Measurements from ENCODE around the gene NTRK2. TPM values are rescaled to one million over a fixed set of nuclear protein-coding genes. Genes with fewer than 3 reads are reported as not detected.

Gene NTRK2
- total RNA-seq, 1 experiment from 2014 or later = not detected

GRCh38 chr9:84860249-84861115, 191.0 kb downstream of the NTRK2 start:
- Histone ChIP-seq H3K4me3 (no peak overlapping the region), H3K4me1 (replicated peaks; ENCODE audit: insufficient read depth) (no peaks in the 10 kb centered on the region), H2AFZ (no peak overlapping the region), H3K4me2 (no peak overlapping the region), H3K36me3 (ENCODE audit: low read depth) (no peaks in the 10 kb centered on the region), H3K79me2 (ENCODE audit: low read depth) (no peaks in the 10 kb centered on the region), H3K27me3 (ENCODE audit: insufficient read depth, low read depth) (peaks cover 41% of the 10 kb centered on the region), H3K9me3 (ENCODE audit: insufficient read depth, low read depth) (no peaks in the 10 kb centered on the region), H3K27ac (no peak overlapping the region), H3F3A (ENCODE audit: insufficient read depth, low read depth) (no peaks in the 10 kb centered on the region), H3K9me2 (ENCODE audit: insufficient read depth) (no peaks in the 10 kb centered on the region), H4K20me1 (ENCODE audit: insufficient read depth) (no peaks in the 10 kb centered on the region)
- intact Hi-C loops (cut with micrococcal nuclease; ENCODE audit: unreplicated experiment) = no loop called here
- TF ChIP-seq CTCF (conservative IDR thresholded peaks at IDR 0.05) (no peak), EZH2 (IDR thresholded peaks at IDR 0.05; ENCODE audit: low read depth) (no peak)
- POLR2A ChIA-PET (ENCODE audit: unreplicated experiment) = no interaction called here
- DNase-seq = no peak
- CTCF ChIA-PET = no interaction called here
- no TSS peak for BruUV-seq (replicated peaks)

DNA sequence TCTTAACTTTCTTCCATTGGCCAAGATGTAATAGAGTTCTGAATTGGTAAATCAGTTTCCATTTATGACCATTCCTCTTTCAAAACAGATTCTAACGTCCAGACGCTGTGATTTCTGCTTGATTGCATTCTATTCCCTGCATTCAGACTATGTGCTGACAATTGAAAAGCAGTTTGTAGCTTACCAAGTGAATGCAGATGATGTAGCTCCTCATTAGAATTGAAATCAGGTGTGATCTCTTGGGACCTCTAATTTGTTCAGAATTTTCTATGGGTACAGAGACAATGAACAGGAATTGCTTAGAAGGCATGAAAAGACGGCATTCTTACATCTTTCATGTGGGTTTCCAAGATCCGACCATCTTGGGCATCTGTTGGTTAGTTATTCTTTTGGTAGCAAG, 191.9 kb downstream of the NTRK2 start:
- H3K9me3 ChIP-seq (ENCODE audit: insufficient read depth, low read depth) = no peaks in the 10 kb centered on the region
- no peak overlapping the region for H3K4me3 ChIP-seq
- no peaks in the 10 kb centered on the region for H3F3A ChIP-seq (ENCODE audit: insufficient read depth, low read depth)
- TF ChIP-seq CTCF (conservative IDR thresholded peaks at IDR 0.05) (no peak), EZH2 (IDR thresholded peaks at IDR 0.05; ENCODE audit: low read depth) (no peak)
- no peaks in the 10 kb centered on the region for H4K20me1 ChIP-seq (ENCODE audit: insufficient read depth)
- H2AFZ ChIP-seq = no peak overlapping the region
- ChIA-PET POLR2A (ENCODE audit: unreplicated experiment) (no interaction called here), CTCF (no interaction called here)
- H3K4me1 ChIP-seq (replicated peaks; ENCODE audit: insufficient read depth) = no peaks in the 10 kb centered on the region
- H3K79me2 ChIP-seq (ENCODE audit: low read depth) = no peaks in the 10 kb centered on the region
- H3K27me3 ChIP-seq (ENCODE audit: insufficient read depth, low read depth) = peaks cover 41% of the 10 kb centered on the region
- intact Hi-C loops (cut with micrococcal nuclease; ENCODE audit: unreplicated experiment) = no loop called here
- H3K4me2 ChIP-seq = no peak overlapping the region
- no TSS peak for BruUV-seq (replicated peaks)
- no peaks in the 10 kb centered on the region for H3K36me3 ChIP-seq (ENCODE audit: low read depth)
- no peak overlapping the region for H3K27ac ChIP-seq
- no peak for DNase-seq
- H3K9me2 ChIP-seq (ENCODE audit: insufficient read depth) = no peaks in the 10 kb centered on the region

- CTCF ChIA-PET = no interaction called here
- POLR2A ChIA-PET (ENCODE audit: unreplicated experiment) = no interaction called here
- Histone ChIP-seq H3K27ac (no peak overlapping the region), H3K79me2 (ENCODE audit: low read depth) (no peaks in the 10 kb centered on the region), H3F3A (ENCODE audit: insufficient read depth, low read depth) (no peaks in the 10 kb centered on the region), H3K4me2 (no peak overlapping the region), H3K36me3 (ENCODE audit: low read depth) (no peaks in the 10 kb centered on the region), H3K4me3 (no peak overlapping the region), H4K20me1 (ENCODE audit: insufficient read depth) (no peaks in the 10 kb centered on the region), H3K9me2 (ENCODE audit: insufficient read depth) (no peaks in the 10 kb centered on the region), H3K9me3 (ENCODE audit: insufficient read depth, low read depth) (no peaks in the 10 kb centered on the region), H2AFZ (no peak overlapping the region), H3K4me1 (replicated peaks; ENCODE audit: insufficient read depth) (no peaks in the 10 kb centered on the region), H3K27me3 (ENCODE audit: insufficient read depth, low read depth) (peaks cover 36% of the 10 kb centered on the region)
- TF ChIP-seq CTCF (conservative IDR thresholded peaks at IDR 0.05) (no peak), EZH2 (IDR thresholded peaks at IDR 0.05; ENCODE audit: low read depth) (no peak)
- intact Hi-C loops (cut with micrococcal nuclease; ENCODE audit: unreplicated experiment) = no loop called here
- DNase-seq = no peak
- BruUV-seq (replicated peaks) = no TSS peak
These were observed 192.8 kb downstream of the NTRK2 start for GRCh38 chr9:84862308-84862707.
